Measurements from ENCODE around the gene CAMSAP1.
A peak's percentile ranks its signal among the peaks of the same experiment; 100 is the strongest.

CAMSAP1 gene

GRCh38 chr9:135840107-135840506 is 67.2 kb downstream of the CAMSAP1 start:
- Histone ChIP-seq H4K8ac (ENCODE audit: low read depth, low read length) (no peak overlapping the region), H2AK5ac (ENCODE audit: low read depth, low read length) (no peak overlapping the region), H3K14ac (ENCODE audit: low read length) (peak overlapping the region; percentile 17), H2BK5ac (ENCODE audit: low read length) (no peak overlapping the region), H3K4me2 (ENCODE audit: insufficient read depth, low read length, poor library complexity, severe bottlenecking) (no peak overlapping the region), H2BK12ac (ENCODE audit: low read length) (no peak overlapping the region), H3K4me1 (ENCODE audit: control insufficient read depth in 2 of 2, insufficient read depth in 1 of 2, low read depth in 1 of 2, low read length in 2 of 2) (peaks cover 0 to 7% of the 10 kb centered on the region in 2 donors), H2AFZ (ENCODE audit: low read length) (no peak overlapping the region), H3K27ac (replicated peaks; ENCODE audit: low read length) (no peak overlapping the region), H3K36me3 (replicated peaks in 1 of 2; ENCODE audit: control insufficient read depth in 2 of 2, insufficient read depth in 2 of 2, low read length in 2 of 2) (peaks cover 21 to 63% of the 10 kb centered on the region in 2 donors), H3K9me3 (replicated peaks in 1 of 2; ENCODE audit: control insufficient read depth in 2 of 2, insufficient read depth in 1 of 2, low read depth in 1 of 2, low read length in 2 of 2) (peaks cover 2 to 6% of the 10 kb centered on the region in 2 donors), H3K18ac (ENCODE audit: low read length) (peak overlapping the region; percentile 51), H3K23ac (ENCODE audit: low read depth, low read length, poor library complexity) (peak overlapping the region; percentile 4), H3K4ac (ENCODE audit: low read length) (no peak overlapping the region), H2BK120ac (ENCODE audit: low read depth, low read length) (no peak overlapping the region), H3K79me1 (ENCODE audit: low read depth, low read length) (peaks cover 34% of the 10 kb centered on the region), H3K27me3 (ENCODE audit: control insufficient read depth in 3 of 3, insufficient read depth in 3 of 3, low read depth in 1 of 3, low read length in 3 of 3) (peaks cover 0 to 2% (median 0%) of the 10 kb centered on the region in 3 experiments), H3K9ac (ENCODE audit: low read depth, low read length, poor library complexity) (no peak overlapping the region), H3K4me3 (ENCODE audit: low read length in 2 of 2) (no peak overlapping the region), H2BK15ac (ENCODE audit: low read length) (no peak overlapping the region), H4K91ac (ENCODE audit: low read depth, low read length, poor library complexity) (no peak overlapping the region)
- no peak for DNase-seq (ENCODE audit: low spot score)
- no CpG with 5 or more reads among the region's 9 CpGs for WGBS, 2 donors (ENCODE audit: extremely low coverage in 2 of 2, insufficient read length in 2 of 2, insufficient replicate concordance in 1 of 2)

GRCh38 chr9:135839516-135839915 is 67.8 kb downstream of the CAMSAP1 start:
- no peak overlapping the region for H3K9ac ChIP-seq (ENCODE audit: low read depth, low read length, poor library complexity)
- peaks cover 0 to 2% (median 0%) of the 10 kb centered on the region in 3 experiments for H3K27me3 ChIP-seq (ENCODE audit: control insufficient read depth in 3 of 3, insufficient read depth in 3 of 3, low read depth in 1 of 3, low read length in 3 of 3)
- no peak overlapping the region for H4K8ac ChIP-seq (ENCODE audit: low read depth, low read length)
- H3K4me2 ChIP-seq (ENCODE audit: insufficient read depth, low read length, poor library complexity, severe bottlenecking) = no peak overlapping the region
- H3K18ac ChIP-seq (ENCODE audit: low read length) = no peak overlapping the region
- no CpG with 5 or more reads among the region's 11 CpGs for WGBS, 2 donors (ENCODE audit: extremely low coverage in 2 of 2, insufficient read length in 2 of 2, insufficient replicate concordance in 1 of 2)
- no peak overlapping the region for H3K27ac ChIP-seq (replicated peaks; ENCODE audit: low read length)
- H3K4me3 ChIP-seq (ENCODE audit: low read length in 2 of 2) = no peak overlapping the region
- H2BK15ac ChIP-seq (ENCODE audit: low read length) = no peak overlapping the region
- peaks cover 21 to 69% of the 10 kb centered on the region in 2 donors for H3K36me3 ChIP-seq (replicated peaks in 1 of 2; ENCODE audit: control insufficient read depth in 2 of 2, insufficient read depth in 2 of 2, low read length in 2 of 2)
- no peak for DNase-seq (ENCODE audit: low spot score)
- no peak overlapping the region for H2AFZ ChIP-seq (ENCODE audit: low read length)
- no peak overlapping the region for H2BK120ac ChIP-seq (ENCODE audit: low read depth, low read length)
- peak overlapping the region; percentile 17 for H3K14ac ChIP-seq (ENCODE audit: low read length)
- H3K79me1 ChIP-seq (ENCODE audit: low read depth, low read length) = peaks cover 39% of the 10 kb centered on the region
- no peak overlapping the region for H2BK5ac ChIP-seq (ENCODE audit: low read length)
- H2BK12ac ChIP-seq (ENCODE audit: low read length) = no peak overlapping the region
- peaks cover 0 to 7% of the 10 kb centered on the region in 2 donors for H3K4me1 ChIP-seq (ENCODE audit: control insufficient read depth in 2 of 2, insufficient read depth in 1 of 2, low read depth in 1 of 2, low read length in 2 of 2)
- no peak overlapping the region for H2AK5ac ChIP-seq (ENCODE audit: low read depth, low read length)
- no peak overlapping the region for H3K4ac ChIP-seq (ENCODE audit: low read length)
- peaks cover 2 to 7% of the 10 kb centered on the region in 2 donors for H3K9me3 ChIP-seq (replicated peaks in 1 of 2; ENCODE audit: control insufficient read depth in 2 of 2, insufficient read depth in 1 of 2, low read depth in 1 of 2, low read length in 2 of 2)
- H3K23ac ChIP-seq (ENCODE audit: low read depth, low read length, poor library complexity) = peak overlapping the region; percentile 4
- no peak overlapping the region for H4K91ac ChIP-seq (ENCODE audit: low read depth, low read length, poor library complexity)

- Histone ChIP-seq H3K4ac (ENCODE audit: low read length) (no peak overlapping the region), H3K4me3 (ENCODE audit: low read length in 2 of 2) (no peak overlapping the region), H2BK5ac (ENCODE audit: low read length) (no peak overlapping the region), H3K79me1 (ENCODE audit: low read depth, low read length) (peaks cover 34% of the 10 kb centered on the region), H2BK15ac (ENCODE audit: low read length) (no peak overlapping the region), H3K23ac (ENCODE audit: low read depth, low read length, poor library complexity) (no peak overlapping the region), H3K4me2 (ENCODE audit: insufficient read depth, low read length, poor library complexity, severe bottlenecking) (no peak overlapping the region), H2BK120ac (ENCODE audit: low read depth, low read length) (no peak overlapping the region), H3K4me1 (ENCODE audit: control insufficient read depth in 2 of 2, insufficient read depth in 1 of 2, low read depth in 1 of 2, low read length in 2 of 2) (no peaks in the 10 kb centered on the region), H2AFZ (ENCODE audit: low read length) (no peak overlapping the region), H3K36me3 (replicated peaks in 1 of 2; ENCODE audit: control insufficient read depth in 2 of 2, insufficient read depth in 2 of 2, low read length in 2 of 2) (peaks cover 24 to 54% of the 10 kb centered on the region in 2 donors), H3K9ac (ENCODE audit: low read depth, low read length, poor library complexity) (no peak overlapping the region), H3K27me3 (ENCODE audit: control insufficient read depth in 3 of 3, insufficient read depth in 3 of 3, low read depth in 1 of 3, low read length in 3 of 3) (peaks cover 0 to 2% (median 0%) of the 10 kb centered on the region in 3 experiments), H4K91ac (ENCODE audit: low read depth, low read length, poor library complexity) (no peak overlapping the region), H2BK12ac (ENCODE audit: low read length) (no peak overlapping the region), H3K27ac (replicated peaks; ENCODE audit: low read length) (no peak overlapping the region), H3K18ac (ENCODE audit: low read length) (no peak overlapping the region), H3K9me3 (replicated peaks in 1 of 2; ENCODE audit: control insufficient read depth in 2 of 2, insufficient read depth in 1 of 2, low read depth in 1 of 2, low read length in 2 of 2) (peaks cover 2 to 3% of the 10 kb centered on the region in 2 donors), H2AK5ac (ENCODE audit: low read depth, low read length) (no peak overlapping the region), H4K8ac (ENCODE audit: low read depth, low read length) (no peak overlapping the region), H3K14ac (ENCODE audit: low read length) (no peak overlapping the region)
- no CpG with 5 or more reads among the region's 10 CpGs for WGBS, 2 donors (ENCODE audit: extremely low coverage in 2 of 2, insufficient read length in 2 of 2, insufficient replicate concordance in 1 of 2)
- DNase-seq (ENCODE audit: low spot score) = no peak
Observed at GRCh38 chr9:135835131-135835530, 72.2 kb downstream of the CAMSAP1 start.

DNA sequence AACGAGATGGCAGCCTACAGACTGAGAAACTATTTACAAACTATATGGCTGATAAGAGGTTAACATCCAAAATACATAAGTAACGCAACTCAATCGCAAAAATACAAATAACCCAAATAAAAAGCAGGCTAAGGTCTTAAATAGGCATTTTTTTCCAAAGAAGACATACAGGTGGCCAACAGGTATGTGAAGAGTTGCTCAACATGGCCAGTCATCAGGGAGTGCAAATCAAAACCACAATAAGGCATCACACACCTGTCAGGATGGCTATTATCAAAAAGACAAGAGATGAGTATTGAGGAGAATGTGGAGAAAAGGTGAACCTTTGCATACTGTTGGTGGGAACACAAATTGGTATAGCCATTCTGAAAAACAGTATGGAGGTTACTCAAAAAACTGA is 73.5 kb downstream of the CAMSAP1 start:
- peaks cover 0 to 2% (median 0%) of the 10 kb centered on the region in 3 experiments for H3K27me3 ChIP-seq (ENCODE audit: control insufficient read depth in 3 of 3, insufficient read depth in 3 of 3, low read depth in 1 of 3, low read length in 3 of 3)
- H3K4me2 ChIP-seq (ENCODE audit: insufficient read depth, low read length, poor library complexity, severe bottlenecking) = no peak overlapping the region
- peaks cover 23% of the 10 kb centered on the region for H3K79me1 ChIP-seq (ENCODE audit: low read depth, low read length)
- H2AK5ac ChIP-seq (ENCODE audit: low read depth, low read length) = no peak overlapping the region
- no peak overlapping the region for H3K23ac ChIP-seq (ENCODE audit: low read depth, low read length, poor library complexity)
- peaks cover 19 to 53% of the 10 kb centered on the region in 2 donors for H3K36me3 ChIP-seq (replicated peaks in 1 of 2; ENCODE audit: control insufficient read depth in 2 of 2, insufficient read depth in 2 of 2, low read length in 2 of 2)
- no peak overlapping the region for H3K14ac ChIP-seq (ENCODE audit: low read length)
- H2BK15ac ChIP-seq (ENCODE audit: low read length) = no peak overlapping the region
- no peak overlapping the region for H4K91ac ChIP-seq (ENCODE audit: low read depth, low read length, poor library complexity)
- no peak overlapping the region for H4K8ac ChIP-seq (ENCODE audit: low read depth, low read length)
- no CpG with 5 or more reads among the region's 3 CpGs for WGBS, 2 donors (ENCODE audit: extremely low coverage in 2 of 2, insufficient read length in 2 of 2, insufficient replicate concordance in 1 of 2)
- H3K9me3 ChIP-seq (replicated peaks in 1 of 2; ENCODE audit: control insufficient read depth in 2 of 2, insufficient read depth in 1 of 2, low read depth in 1 of 2, low read length in 2 of 2) = peaks cover 0 to 10% of the 10 kb centered on the region in 2 donors
- no peak for DNase-seq (ENCODE audit: low spot score)
- no peaks in the 10 kb centered on the region for H3K4me1 ChIP-seq (ENCODE audit: control insufficient read depth in 2 of 2, insufficient read depth in 1 of 2, low read depth in 1 of 2, low read length in 2 of 2)
- H3K18ac ChIP-seq (ENCODE audit: low read length) = no peak overlapping the region
- H3K4me3 ChIP-seq (ENCODE audit: low read length in 2 of 2) = no peak overlapping the region
- no peak overlapping the region for H3K27ac ChIP-seq (replicated peaks; ENCODE audit: low read length)
- no peak overlapping the region for H2BK12ac ChIP-seq (ENCODE audit: low read length)
- H3K4ac ChIP-seq (ENCODE audit: low read length) = no peak overlapping the region
- no peak overlapping the region for H2BK120ac ChIP-seq (ENCODE audit: low read depth, low read length)
- no peak overlapping the region for H2BK5ac ChIP-seq (ENCODE audit: low read length)
- H3K9ac ChIP-seq (ENCODE audit: low read depth, low read length, poor library complexity) = no peak overlapping the region
- H2AFZ ChIP-seq (ENCODE audit: low read length) = no peak overlapping the region
